Astrocyte (in vitro differentiated cells and primary cell): ENCODE measurements around the gene ZNF343. TPM values are rescaled to one million over a fixed set of nuclear protein-coding genes. Genes with fewer than 3 reads are reported as not detected.

Experiments
- DNase-seq: peaks from one replicate; pipeline ENCODE4 v3.0.0-alpha.2; 2010; ENCODE audit warnings: low read depth
- FAIRE-seq: peaks from 2 replicates; lab custom pipeline; 2011; peaks lifted over from hg19 to GRCh38; lab: Jason Lieb, UNC
- H2AFZ ChIP-seq: 2 replicates; pipeline ENCODE4 v1.6.0; 2012; ENCODE audit warnings: low read depth, low read length, inconsistent platforms
- H3K27ac ChIP-seq: 2 replicates; pipeline ENCODE4 v1.5.1; 2011; ENCODE audit warnings: low read depth, low read length, inconsistent platforms
- H3K27me3 ChIP-seq: 2 replicates; pipeline ENCODE4 v1.6.0; 2011; ENCODE audit warnings: low read length, inconsistent platforms; ENCODE audit not compliant: insufficient read depth
- H3K36me3 ChIP-seq: 2 replicates; pipeline ENCODE4 v1.5.1; 2011; ENCODE audit warnings: low read length, inconsistent platforms; ENCODE audit not compliant: insufficient read depth
- H3K4me1 ChIP-seq: 2 replicates; pipeline ENCODE4 v1.5.1; 2011; ENCODE audit warnings: low read length, inconsistent platforms; ENCODE audit not compliant: insufficient read depth
- H3K4me2 ChIP-seq: 2 replicates; pipeline ENCODE4 v1.6.0; 2012; ENCODE audit warnings: low read length, inconsistent platforms
- H3K4me3 ChIP-seq: 2 replicates; pipeline ENCODE4 v1.5.1; 2011; ENCODE audit warnings: low read depth, mild to moderate bottlenecking, low read length, inconsistent platforms; ENCODE audit not compliant: insufficient read depth
- H3K79me2 ChIP-seq: 2 replicates; pipeline ENCODE4 v1.6.0; 2012; ENCODE audit warnings: mild to moderate bottlenecking, low read length, inconsistent platforms; ENCODE audit not compliant: insufficient read depth
- H3K9ac ChIP-seq: 2 replicates; pipeline ENCODE4 v1.6.0; 2012; ENCODE audit warnings: mild to moderate bottlenecking, low read length, inconsistent platforms
- H3K9me3 ChIP-seq: 2 replicates; pipeline ENCODE4 v1.5.1; 2012; ENCODE audit warnings: low read depth, mild to moderate bottlenecking, low read length, inconsistent platforms; ENCODE audit not compliant: insufficient read depth
- H4K20me1 ChIP-seq: 2 replicates; pipeline ENCODE4 v1.6.0; 2012; ENCODE audit warnings: low read length, inconsistent platforms; ENCODE audit not compliant: insufficient read depth
- H3K27ac Mint-ChIP-seq: one replicate; pipeline ENCODE4 v1.8.0; 2021; ENCODE audit warnings: mild to moderate bottlenecking, mixed read lengths; ENCODE audit not compliant: unreplicated experiment
- H3K27me3 Mint-ChIP-seq: one replicate; pipeline ENCODE4 v1.8.0; 2021; ENCODE audit warnings: low read depth, mixed read lengths; ENCODE audit not compliant: unreplicated experiment
- H3K36me3 Mint-ChIP-seq: one replicate; pipeline ENCODE4 v1.8.0; 2021; ENCODE audit warnings: low read depth, mixed read lengths; ENCODE audit not compliant: unreplicated experiment
- H3K4me1 Mint-ChIP-seq: one replicate; pipeline ENCODE4 v1.8.0; 2021; ENCODE audit warnings: low read depth, mixed read lengths; ENCODE audit not compliant: unreplicated experiment
- H3K4me3 Mint-ChIP-seq: one replicate; pipeline ENCODE4 v1.8.0; 2021; ENCODE audit warnings: mild to moderate bottlenecking, moderate library complexity, mixed read lengths; ENCODE audit not compliant: unreplicated experiment
- H3K9me3 Mint-ChIP-seq: one replicate; pipeline ENCODE4 v1.8.0; 2021; ENCODE audit warnings: mild to moderate bottlenecking, mixed read lengths; ENCODE audit not compliant: unreplicated experiment
- CTCF ChIP-seq: IDR thresholded peaks from 2 replicates; pipeline ENCODE4 v1.5.1; 2011; ENCODE audit warnings: low read depth, mild to moderate bottlenecking, inconsistent platforms, low read length, moderate library complexity; ENCODE audit not compliant: insufficient read depth
- EZH2 ChIP-seq: IDR thresholded peaks from 2 replicates; pipeline ENCODE4 v1.6.1; 2012; ENCODE audit warnings: mild to moderate bottlenecking, low read length, inconsistent platforms; ENCODE audit not compliant: insufficient read depth
- total RNA-seq: library from RNA; stranded (reverse); gene quantifications from 2 replicates; pipeline ENCODE4 v1.2.1, GENCODE V29; 2021

Gene ZNF343
- total RNA-seq, 1 donor from 2014 or later, result 9.6 TPM

GRCh38 chr20:2537101-2537500 is 28.4 kb upstream of the ZNF343 start:
- Histone ChIP-seq H3K4me1 (no peaks in the 10 kb centered on the region), H3K27me3 (peaks cover 30% of the 10 kb centered on the region), H3K36me3 (no peaks in the 10 kb centered on the region), H3K4me2 (no peak overlapping the region), H3K4me3 (no peak overlapping the region), H4K20me1 (no peaks in the 10 kb centered on the region), H3K79me2 (no peaks in the 10 kb centered on the region), H3K9ac (no peak overlapping the region), H2AFZ (no peak overlapping the region), H3K9me3 (no peaks in the 10 kb centered on the region), H3K27ac (no peak overlapping the region)
- TF ChIP-seq CTCF, result no peak
- TF ChIP-seq EZH2, result no peak
- H3K4me3 Mint-ChIP-seq, result no peak overlapping the region
- DNase-seq (no peak), FAIRE-seq (no peak)
- H3K27me3 Mint-ChIP-seq, result peaks cover 43% of the 10 kb centered on the region
- H3K36me3 Mint-ChIP-seq, result no peaks in the 10 kb centered on the region
- no peaks in the 10 kb centered on the region for H3K4me1 Mint-ChIP-seq
- H3K27ac Mint-ChIP-seq, result no peak overlapping the region
- H3K9me3 Mint-ChIP-seq, result no peaks in the 10 kb centered on the region

- FAIRE-seq (no peak), DNase-seq (no peak)
- Histone ChIP-seq H2AFZ (no peak within 1 kb of the TSS), H3K27me3 (peaks cover 28% of the 10 kb centered on the region), H3K4me3 (no peak within 1 kb of the TSS), H3K9me3 (no peaks in the 10 kb centered on the region), H3K9ac (no peak within 1 kb of the TSS), H4K20me1 (no peaks in the 10 kb centered on the region), H3K79me2 (no peaks in the 10 kb centered on the region), H3K4me1 (no peaks in the 10 kb centered on the region), H3K36me3 (no peaks in the 10 kb centered on the region), H3K4me2 (no peak within 1 kb of the TSS), H3K27ac (no peak within 1 kb of the TSS)
- Mint-ChIP-seq H3K27ac (no peak within 1 kb of the TSS), H3K9me3 (no peaks in the 10 kb centered on the region), H3K36me3 (no peaks in the 10 kb centered on the region), H3K4me3 (no peak within 1 kb of the TSS), H3K4me1 (no peaks in the 10 kb centered on the region), H3K27me3 (peaks cover 46% of the 10 kb centered on the region)
- TF ChIP-seq CTCF, result no peak
- TF ChIP-seq EZH2, result no peak
These were observed 27.9 kb upstream of the ZNF343 start, which contains the start of gene TMC2 for GRCh38 chr20:2536560-2536986. Gene TMC2, plus strand, starts transcription at chr20:2536573. Its CDS starts 49 bp downstream, at chr20:2536622.

GRCh38 chr20:2535711-2536559 is 27.2 kb upstream of the ZNF343 start:
- peaks cover 46% of the 10 kb centered on the region for H3K27me3 Mint-ChIP-seq

More at GRCh38 chr20:2535711-2536559, 27.2 kb upstream of the ZNF343 start:
- H4K20me1 ChIP-seq, result no peaks in the 10 kb centered on the region
- H3K4me1 Mint-ChIP-seq, result no peaks in the 10 kb centered on the region
- no peaks in the 10 kb centered on the region for H3K9me3 ChIP-seq
- no peak for FAIRE-seq
- no peak overlapping the region for H2AFZ ChIP-seq
- H3K9ac ChIP-seq, result no peak overlapping the region
- no peak overlapping the region for H3K27ac Mint-ChIP-seq
- H3K4me3 Mint-ChIP-seq, result no peak overlapping the region
- H3K27ac ChIP-seq, result no peak overlapping the region
- no peaks in the 10 kb centered on the region for H3K36me3 ChIP-seq
- no peak overlapping the region for H3K4me2 ChIP-seq
- H3K9me3 Mint-ChIP-seq, result no peaks in the 10 kb centered on the region
- H3K79me2 ChIP-seq, result no peaks in the 10 kb centered on the region
- no peak for TF ChIP-seq EZH2
- no peak for TF ChIP-seq CTCF
- no peaks in the 10 kb centered on the region for H3K4me1 ChIP-seq
- H3K27me3 ChIP-seq, result peaks cover 28% of the 10 kb centered on the region
- H3K4me3 ChIP-seq, result no peak overlapping the region
- no peaks in the 10 kb centered on the region for H3K36me3 Mint-ChIP-seq
- DNase-seq, result no peak
